HG03558 (cell line): Measurements from ENCODE around the gene PTPMT1.
"Not testable (repeated sequence)": the region's sequence is repeated elsewhere in the genome, so short reads cannot be mapped to it uniquely, and the experiment has no call there.

ENCODE experiments used
- ATAC-seq: cut with Tn5 transposase; IDR thresholded peaks from one replicate; pipeline ENCODE4 v1.9.1; 2021; ENCODE audit warnings: moderate number of reproducible peaks; ENCODE audit not compliant: unreplicated experiment; ENCODE audit errors: extremely low read depth

PTPMT1 gene

DNA sequence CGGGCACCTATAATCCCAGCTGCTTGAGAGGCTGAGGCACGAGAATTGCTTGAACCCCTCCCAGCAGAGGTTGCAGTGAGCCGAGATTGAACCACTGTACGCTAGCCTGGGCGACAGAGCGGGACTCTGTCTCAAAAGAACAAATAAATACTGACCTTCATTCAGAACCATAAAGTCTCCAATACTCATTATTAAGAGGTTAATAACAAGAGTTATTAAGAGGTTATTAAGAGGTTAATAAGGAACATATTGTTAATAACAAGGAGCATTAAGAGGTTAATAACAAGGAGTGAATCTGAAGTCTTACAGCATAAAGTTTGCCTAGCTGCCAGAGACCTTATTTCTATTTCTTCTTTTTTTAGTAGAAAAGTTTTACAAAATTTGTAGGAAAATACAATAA, 20.1 kb upstream of the PTPMT1 start:
- ATAC-seq: no peak

DNA sequence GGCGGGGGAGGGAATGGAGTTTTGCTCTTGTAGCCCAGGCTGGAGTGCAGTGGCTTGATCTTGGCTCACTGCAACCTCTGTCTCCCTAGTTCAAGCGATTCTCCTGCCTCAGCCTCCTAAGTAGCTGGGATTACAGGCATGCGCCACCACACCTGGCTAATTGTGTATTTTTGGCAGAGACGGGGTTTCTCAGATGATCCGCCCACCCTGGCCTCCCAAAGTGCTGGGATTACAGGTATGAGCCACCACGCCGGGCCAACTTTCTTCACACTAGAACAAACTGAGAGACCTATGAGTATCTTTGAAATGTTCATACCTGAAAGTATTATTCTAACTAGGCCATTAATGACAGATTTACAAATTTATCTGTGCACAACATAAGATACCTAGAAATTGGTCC, 19.1 kb upstream of the PTPMT1 start:
- not testable (repeated sequence) for ATAC-seq

DNA sequence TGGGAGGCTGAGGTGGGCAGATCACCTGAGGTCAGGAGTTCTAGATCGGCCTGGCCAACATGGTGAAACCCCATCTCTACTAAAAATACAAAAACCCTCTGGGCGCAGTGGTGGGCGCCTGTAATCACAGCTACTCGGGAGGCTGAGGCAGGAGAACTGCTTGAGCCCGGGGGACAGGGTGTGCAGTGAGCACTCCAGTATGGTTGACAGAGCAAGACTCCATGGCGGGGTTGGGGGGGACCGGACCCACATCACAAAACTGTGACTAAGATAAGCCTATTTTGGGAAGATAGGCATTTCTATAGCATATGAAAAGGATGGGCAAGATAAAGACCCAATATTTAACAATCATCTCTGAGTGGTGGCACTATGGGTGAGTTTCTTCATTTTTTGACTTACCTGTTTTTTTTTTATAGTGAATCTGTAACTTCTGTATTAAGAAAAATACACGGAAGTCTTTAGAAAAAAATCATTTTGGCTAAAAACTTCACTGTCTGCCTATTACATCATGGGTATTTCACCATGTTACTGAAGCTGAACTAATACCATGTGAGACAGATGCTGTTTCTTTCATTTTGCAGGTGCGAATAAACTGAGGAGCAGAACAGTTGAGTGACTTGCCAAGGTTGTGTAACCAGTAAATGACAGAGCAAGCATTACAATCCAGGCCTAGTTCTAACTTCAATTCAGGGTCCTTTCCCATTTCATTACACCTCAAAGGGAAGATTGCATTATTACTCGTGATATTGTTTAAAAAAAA, 14.9 kb upstream of the PTPMT1 start:
- no peak for ATAC-seq

DNA sequence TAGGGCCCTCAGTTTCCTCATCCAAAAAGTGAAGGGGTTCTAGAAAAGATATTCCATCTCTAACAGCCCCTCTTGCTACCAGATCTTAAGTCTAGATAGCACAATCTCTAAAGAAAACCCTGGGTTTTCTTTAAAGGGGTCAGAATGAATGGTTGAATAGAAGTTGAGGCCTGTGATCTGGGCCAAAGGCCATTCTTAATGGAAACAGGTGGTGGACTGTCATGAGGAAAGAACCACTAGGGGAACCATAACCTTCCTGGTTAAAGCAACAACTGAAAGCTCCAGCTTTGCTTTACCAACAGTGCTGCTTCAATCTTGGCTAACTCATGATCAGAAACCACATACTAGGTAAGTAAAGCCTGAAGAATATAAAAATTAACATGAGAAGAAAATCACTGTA, 14.3 kb upstream of the PTPMT1 start:
- ATAC-seq: no peak

DNA sequence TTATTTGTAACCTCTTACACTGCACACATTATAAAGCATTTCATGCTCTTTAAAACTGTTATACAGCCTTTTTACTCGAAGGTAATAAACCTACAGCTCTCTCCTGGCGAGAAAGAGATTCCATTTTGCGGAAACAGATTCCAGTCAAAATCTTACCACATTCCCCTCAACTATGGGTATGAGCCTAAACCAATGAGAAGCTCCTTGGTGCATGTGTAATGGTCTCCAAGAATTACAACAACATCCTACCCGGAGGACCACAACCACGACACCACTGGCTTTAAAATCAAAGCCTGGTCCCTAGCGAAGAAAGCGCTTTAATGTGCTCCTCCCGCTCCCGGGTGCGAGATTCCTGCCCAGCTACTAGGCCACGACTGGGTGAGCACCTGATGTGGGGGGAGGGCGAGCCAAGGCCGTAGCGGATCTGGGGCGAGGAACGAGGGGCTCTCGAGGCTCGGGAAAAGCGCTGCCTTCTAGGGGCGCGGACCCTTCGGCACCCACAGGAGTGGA, 13.3 kb upstream of the PTPMT1 start:
- ATAC-seq: no peak

DNA sequence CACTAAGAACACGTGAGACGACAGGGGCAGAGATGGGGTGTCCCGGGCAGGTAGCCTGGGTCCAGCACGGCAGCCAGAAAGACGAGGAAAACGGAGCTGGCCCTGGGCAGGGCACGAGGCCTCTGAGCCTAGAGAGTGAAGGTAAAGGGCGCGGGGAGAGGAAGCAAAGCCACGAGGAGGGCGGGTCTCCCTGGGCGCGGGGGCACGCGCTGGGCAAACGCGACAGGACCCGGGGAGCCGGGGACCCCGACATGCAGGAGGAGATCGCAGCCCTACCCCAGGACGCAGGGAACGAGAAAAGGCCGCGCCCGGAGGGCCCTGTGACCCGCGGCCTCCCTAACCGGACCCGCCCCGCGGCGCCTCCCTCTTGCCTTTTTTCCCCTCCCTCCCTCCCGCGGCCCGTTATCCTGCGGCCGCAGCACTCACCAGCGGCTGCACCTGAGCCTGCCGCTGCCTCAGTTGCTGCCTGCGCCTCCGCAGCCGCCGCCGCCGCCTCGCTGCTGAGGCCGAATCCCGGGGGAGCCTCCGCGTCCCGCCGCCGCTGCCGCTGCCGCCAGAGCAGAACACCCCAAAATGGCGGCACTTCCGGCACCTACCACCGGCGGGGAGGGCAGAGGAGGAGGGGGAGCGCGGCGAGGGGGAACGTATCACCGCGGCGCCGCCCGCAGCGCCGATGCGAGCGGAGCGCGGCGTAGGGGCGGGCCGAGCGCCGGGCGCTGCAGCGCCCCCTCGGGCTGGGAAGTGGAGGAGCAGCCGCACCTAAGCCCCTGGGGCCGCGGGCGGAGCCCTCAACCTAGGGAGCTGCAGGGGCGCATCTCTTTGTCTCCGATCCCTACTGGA, 12.6 kb upstream of the PTPMT1 start, which contains the start of gene CELF1:
CELF1 (minus strand) TSS at position 567 of the 840 bp plus-strand sequence. CDS start 53,609 bp downstream, outside the sequence.
- ATAC-seq: peak; percentile 90

DNA sequence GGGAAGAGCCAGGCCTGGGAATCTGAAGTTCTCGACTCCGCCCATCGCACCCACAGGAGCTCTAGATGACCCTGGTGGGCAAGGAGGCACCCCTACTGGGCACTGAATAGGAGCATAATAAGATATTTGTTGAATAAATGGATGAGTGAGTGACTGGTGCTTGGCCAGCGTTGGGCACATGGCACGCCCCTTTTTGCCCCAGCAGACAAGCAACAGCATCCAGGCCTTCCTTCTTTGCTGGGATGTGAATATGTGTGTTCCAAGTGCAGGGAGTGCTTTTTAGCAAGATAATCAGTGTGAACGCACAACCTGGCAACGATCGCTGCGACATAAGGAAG, 12.0 kb upstream of the PTPMT1 start:
- ATAC-seq: no peak

DNA sequence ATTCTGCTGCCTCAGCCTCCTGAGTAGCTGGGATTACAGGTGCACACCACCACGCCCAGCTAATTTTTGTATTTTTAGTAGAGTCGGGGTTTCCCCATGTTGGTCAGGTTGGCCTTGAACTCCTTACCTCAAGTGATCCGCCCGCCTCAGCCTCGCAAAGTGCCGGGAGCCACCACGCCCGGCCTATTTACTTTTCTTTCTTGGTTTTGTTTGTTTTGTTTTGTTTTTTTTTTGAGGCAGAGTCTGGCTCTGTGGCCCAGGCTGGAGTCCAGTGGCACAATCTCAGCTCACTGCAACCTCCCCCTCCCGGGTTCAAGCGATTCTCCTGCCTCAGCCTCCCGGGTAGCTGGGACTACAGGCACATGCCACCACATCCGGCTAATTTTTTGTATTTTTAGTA, 8.4 kb upstream of the PTPMT1 start:
- not testable (repeated sequence) for ATAC-seq

DNA sequence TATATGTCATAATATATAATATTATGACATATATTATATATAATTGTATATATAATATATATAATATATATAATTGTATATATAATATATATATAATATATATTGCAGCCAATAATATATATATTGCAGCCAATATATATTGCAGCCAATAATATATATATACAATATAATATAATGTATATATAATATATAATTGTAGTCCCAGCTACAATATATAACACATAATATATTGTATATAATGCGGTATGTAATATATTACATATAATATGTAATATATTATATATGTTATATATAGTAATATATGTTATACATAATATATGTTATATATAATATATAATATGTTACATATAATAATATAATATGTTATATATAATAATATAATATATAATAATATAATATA, 6.7 kb upstream of the PTPMT1 start:
- ATAC-seq: no peak

DNA sequence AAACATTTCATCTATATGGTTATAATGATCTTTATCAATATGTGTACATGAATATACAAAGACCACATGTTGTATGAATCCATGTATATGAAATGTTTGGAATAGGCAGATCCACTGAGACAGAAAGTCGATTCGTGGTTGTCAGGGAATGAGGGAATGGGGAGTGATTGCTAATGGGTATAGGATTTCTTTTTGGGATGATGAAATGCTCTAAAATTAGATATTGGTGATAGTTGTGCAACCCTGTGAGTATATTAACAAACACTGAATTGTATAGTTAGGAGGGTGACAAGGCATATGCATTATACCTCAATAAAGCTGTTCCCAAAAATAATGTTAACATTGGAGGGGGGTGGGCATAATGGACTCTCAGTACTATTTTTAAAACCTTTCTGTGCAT, 5.0 kb upstream of the PTPMT1 start:
- no peak for ATAC-seq

DNA sequence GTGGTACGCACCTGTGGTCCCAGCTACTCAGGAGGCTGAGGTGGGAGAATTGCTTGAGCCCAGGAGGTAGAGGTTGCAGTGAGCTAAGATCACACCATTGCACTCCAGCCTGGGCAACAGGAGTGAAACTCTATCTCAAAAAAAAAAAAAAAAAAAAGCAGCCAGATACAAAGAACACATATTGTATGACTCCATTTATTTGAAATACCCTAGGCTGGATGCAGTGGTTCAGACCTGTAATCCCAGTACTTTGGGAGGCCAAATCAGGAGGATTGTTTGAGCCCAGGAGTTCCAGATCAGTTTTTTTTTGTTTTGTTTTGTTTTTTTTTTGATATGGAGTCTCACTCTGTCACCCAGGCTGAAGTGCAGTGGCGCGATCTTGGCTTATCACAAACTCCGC, 3.0 kb upstream of the PTPMT1 start:
- not testable (repeated sequence) for ATAC-seq

DNA sequence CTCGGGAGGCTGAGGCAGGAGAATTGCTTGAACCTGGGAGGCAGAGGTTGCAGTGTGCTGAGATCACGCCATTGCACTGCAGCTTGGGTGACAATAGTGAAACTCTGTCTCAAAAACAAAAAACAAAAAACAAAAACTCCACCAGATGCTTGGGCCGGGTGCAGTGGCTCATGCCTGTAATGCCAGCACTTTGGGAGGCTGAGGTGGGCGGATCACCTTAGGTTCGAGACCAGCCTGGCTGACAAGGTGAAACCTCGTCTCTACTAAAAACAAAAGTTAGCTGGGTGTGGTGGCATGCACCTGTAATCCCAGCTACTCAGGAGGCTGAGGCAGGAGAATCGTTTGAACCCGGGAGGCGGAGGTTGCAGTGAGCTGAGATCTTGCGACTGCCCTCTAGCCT, 1.0 kb upstream of the PTPMT1 start:
- ATAC-seq: not testable (repeated sequence)

DNA sequence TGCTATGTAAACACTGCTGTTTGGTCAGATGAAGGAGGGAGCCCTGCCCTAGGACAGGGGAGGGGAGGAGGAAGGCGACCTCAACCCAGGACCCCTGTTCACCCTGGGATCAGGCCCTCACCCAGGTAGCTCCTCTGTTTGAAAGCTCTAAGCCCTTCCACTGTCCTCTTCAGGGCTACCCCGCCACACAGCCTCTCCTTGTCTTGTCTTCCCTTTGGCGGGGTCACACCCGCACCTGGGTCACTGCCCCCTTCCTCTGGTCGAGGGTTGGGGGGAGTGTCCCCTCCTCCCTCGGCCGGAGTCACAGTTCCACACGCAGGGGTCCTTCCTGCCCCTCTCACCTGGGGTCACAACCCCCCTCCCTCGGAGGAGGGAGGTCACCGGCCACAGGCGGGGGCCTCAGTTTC, 463 bp upstream of the PTPMT1 start:
- ATAC-seq: no peak

DNA sequence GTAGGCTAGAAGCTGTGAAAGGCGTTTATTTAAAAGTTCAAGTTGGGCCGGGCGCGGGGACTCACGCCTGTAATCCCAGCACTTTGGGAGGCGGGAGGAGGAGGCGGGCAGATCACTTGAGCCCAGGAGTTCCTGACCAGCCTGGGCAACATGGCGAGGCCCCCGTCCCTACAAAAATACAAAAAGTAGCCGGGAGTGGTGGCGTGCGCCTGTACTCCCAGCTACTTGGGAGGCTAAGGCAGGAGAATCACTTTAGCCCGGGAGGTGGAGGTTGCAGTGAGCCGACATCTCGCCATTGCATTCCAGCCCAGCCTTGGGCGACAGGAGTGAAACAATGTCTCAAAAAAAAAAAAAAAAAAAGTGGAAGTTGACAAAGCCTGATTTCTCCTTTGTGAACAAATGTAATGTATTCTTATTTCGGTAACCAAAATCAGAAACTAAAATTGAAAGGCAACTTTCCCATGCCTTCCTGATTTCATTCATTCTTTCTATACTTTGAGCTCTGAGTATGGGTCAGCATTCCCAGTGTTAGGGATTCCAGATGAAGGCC, 825 bp downstream of the PTPMT1 start:
- ATAC-seq: no peak

DNA sequence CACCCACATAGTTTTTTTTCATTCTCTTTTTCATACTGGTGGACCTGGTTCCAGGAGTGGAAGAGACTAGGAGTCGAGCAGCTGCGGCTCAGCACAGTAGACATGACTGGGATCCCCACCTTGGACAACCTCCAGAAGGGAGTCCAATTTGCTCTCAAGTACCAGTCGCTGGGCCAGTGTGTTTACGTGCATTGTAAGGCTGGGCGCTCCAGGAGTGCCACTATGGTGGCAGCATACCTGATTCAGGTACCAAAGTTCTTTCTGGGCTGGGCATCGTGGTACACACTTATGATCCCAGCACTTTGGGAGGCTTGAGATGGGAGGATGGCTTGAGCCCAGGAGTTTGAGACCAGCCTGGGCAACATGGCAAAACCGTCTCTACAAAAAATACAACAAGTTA, 4.2 kb downstream of the PTPMT1 start:
- no peak for ATAC-seq

DNA sequence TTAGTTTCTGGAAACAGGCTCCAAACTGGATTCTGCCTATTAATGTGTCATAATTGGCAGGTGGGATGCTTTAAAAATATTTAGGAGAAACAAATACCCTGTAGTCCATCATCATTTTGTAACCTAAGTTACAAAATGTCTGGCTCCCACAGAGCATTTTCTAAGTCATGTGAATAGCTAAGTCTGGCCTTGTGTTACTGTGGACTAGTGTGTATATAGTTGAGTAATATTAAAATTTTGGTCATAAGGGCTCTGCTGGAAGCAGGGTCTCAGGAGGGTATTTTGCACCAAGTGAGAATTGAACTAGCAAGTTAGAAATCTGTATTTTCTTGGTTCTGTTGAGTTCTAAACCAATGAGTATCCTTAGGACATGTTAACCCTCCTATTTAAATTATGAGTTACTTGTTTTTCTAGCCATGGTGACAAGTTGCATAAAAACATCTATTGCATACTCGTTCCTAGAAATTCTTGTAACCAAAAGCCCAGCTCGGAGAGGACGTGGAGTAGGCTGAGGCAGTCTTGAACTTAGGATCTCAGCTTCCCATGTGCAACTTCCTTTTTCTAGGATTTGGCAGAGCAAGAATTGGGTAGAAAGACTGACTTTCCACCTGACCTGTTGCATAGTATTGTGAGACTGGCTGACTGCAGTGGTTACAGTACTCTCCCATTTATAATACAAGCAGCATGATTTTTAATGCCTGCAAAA, 5.4 kb downstream of the PTPMT1 start:
- ATAC-seq: no peak

DNA sequence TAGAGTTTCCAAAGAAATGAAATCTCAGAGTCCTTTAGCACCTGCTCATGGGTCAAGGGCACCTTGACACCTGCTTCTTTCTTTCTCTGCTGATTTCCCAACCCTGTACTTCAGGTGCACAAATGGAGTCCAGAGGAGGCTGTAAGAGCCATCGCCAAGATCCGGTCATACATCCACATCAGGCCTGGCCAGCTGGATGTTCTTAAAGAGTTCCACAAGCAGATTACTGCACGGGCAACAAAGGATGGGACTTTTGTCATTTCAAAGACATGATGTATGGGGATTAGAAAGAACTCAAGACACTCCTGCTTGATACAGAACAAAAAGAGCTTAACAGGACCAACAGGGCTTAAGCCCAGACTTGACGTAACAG, 5.9 kb downstream of the PTPMT1 start:
- ATAC-seq: no peak

DNA sequence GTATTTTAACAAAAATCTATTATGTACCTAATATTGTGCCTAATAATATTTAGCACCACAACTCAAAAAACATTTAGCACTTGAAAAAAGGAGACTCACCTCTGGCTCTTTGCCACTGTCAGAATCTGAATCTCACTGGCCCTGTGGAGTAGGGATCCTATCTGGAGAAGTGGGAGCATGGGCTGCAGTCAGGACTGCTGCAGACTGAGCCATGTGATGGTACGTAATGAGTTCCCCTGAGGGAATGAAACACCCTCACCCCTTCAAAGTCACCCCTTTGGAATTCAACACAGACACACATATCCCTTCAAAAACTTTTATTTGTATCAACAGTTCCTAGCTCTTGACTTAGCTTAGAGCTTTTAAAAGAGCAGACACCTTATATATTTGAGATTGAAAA, 6.5 kb downstream of the PTPMT1 start:
- ATAC-seq: no peak

DNA sequence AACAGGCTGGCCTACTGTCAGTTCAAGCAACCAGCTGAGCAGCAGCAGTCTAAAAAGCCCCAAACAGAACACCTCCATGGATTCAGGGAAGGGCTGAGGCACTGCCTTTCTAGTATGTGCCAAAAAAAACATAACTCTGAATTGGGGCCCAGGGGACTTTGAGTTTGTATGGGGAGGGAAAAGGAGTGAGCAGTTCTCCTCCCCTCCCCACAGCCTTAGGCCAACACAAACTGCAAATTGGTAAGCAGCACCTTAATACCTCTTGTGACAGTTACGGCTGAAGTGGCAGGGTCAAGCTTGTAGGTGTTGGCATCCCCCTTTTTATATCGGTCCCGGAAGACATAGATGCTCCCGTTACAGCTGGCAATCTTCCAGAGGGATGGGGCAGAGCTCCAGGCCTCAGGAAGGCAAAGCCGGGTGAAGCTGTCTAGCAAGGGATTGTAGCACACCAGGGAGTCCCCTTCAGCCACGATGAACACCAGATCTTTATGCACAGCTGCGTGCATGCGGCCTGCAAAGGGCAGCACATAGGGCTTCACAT, 7.4 kb downstream of the PTPMT1 start:
- no peak for ATAC-seq

DNA sequence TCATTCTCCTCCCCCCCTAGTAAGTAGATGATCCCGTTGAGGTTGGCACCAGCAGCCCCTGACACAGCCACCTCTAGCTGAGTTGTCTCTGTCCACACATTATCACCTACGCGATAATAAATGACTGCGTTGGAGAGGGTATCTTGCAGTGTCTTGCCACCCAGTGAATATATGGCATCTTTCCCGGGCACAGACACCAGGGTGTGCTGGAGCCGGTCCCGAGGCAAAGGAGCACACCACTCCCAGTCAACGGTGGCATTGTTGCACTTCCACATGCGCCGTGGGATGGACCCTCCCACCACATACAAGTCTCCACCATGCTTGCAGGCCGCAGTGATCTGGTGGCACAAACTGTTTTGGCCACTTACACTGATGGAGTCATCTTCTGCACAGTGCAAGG, 7.9 kb downstream of the PTPMT1 start:
- no peak for ATAC-seq
